ENCODE results near the gene EFNA3. TPM values are rescaled to one million over a fixed set of nuclear protein-coding genes. Genes with fewer than 3 reads are reported as not detected.

The EFNA3 gene
- polyA plus RNA-seq, 1 donor from 2014 or later = 12.2 TPM

- TF ChIP-seq EP300 (conservative IDR thresholded peaks at IDR 0.05; ENCODE audit: poor library complexity, severe bottlenecking) = no peak
- no peak for TF ChIP-seq EZH2 (IDR thresholded peaks at IDR 0.05; ENCODE audit: borderline replicate concordance, insufficient read depth, low read length, poor library complexity, severe bottlenecking)
Observed at GRCh38 chr1:155038602-155039307, 39.9 kb upstream of the EFNA3 start (continued).

- H3K4me3 ChIP-seq (ENCODE audit: low read length) = no peak overlapping the region
- H3K9me2 ChIP-seq (ENCODE audit: insufficient read depth, low read length) = no peaks in the 10 kb centered on the region
- H3K79me2 ChIP-seq (replicated peaks; ENCODE audit: insufficient read depth, low read length) = no peaks in the 10 kb centered on the region
- no peak overlapping the region for H3K27ac ChIP-seq (ENCODE audit: low read length)
- H3F3A ChIP-seq (ENCODE audit: insufficient read depth, low read length, poor library complexity, severe bottlenecking) = no peaks in the 10 kb centered on the region
- no peaks in the 10 kb centered on the region for H3K27me3 ChIP-seq (ENCODE audit: insufficient read depth, low read depth, low read length)
- TF ChIP-seq RAD21 (conservative IDR thresholded peaks at IDR 0.05) (no peak), REST (IDR thresholded peaks at IDR 0.05; ENCODE audit: borderline replicate concordance) (no peak), CTCF (IDR thresholded peaks at IDR 0.05; ENCODE audit: poor library complexity, severe bottlenecking) (no peak), EZH2 (IDR thresholded peaks at IDR 0.05; ENCODE audit: borderline replicate concordance, insufficient read depth, low read length, poor library complexity, severe bottlenecking) (no peak), MXI1 (conservative IDR thresholded peaks at IDR 0.05; ENCODE audit: poor library complexity, severe bottlenecking) (no peak), SMC3 (conservative IDR thresholded peaks at IDR 0.05; ENCODE audit: poor library complexity) (no peak), POLR2AphosphoS5 (IDR thresholded peaks at IDR 0.05) (no peak), TAF1 (IDR thresholded peaks at IDR 0.05; ENCODE audit: low read depth) (no peak), EP300 (conservative IDR thresholded peaks at IDR 0.05; ENCODE audit: poor library complexity, severe bottlenecking) (no peak)
- no peak overlapping the region for H3K9ac ChIP-seq (ENCODE audit: low read length)
- no peak overlapping the region for H2AFZ ChIP-seq (ENCODE audit: low read depth, low read length)
- no peaks in the 10 kb centered on the region for H3K36me3 ChIP-seq (ENCODE audit: insufficient read depth, low read length)
- H3K4me2 ChIP-seq (ENCODE audit: low read length) = no peak overlapping the region
- H3K9me3 ChIP-seq (ENCODE audit: low read length) = no peaks in the 10 kb centered on the region
- no peaks in the 10 kb centered on the region for H4K20me1 ChIP-seq (ENCODE audit: insufficient read depth)
Observed at GRCh38 chr1:155039308-155039669, 39.3 kb upstream of the EFNA3 start.

- Histone ChIP-seq H3K27me3 (ENCODE audit: insufficient read depth, low read depth, low read length) (no peaks in the 10 kb centered on the region), H3K4me2 (ENCODE audit: low read length) (no peak overlapping the region), H3K9ac (ENCODE audit: low read length) (no peak overlapping the region), H4K20me1 (ENCODE audit: insufficient read depth) (no peaks in the 10 kb centered on the region), H3K4me3 (ENCODE audit: low read length) (no peak overlapping the region), H3K27ac (ENCODE audit: low read length) (no peak overlapping the region), H3K79me2 (replicated peaks; ENCODE audit: insufficient read depth, low read length) (no peaks in the 10 kb centered on the region), H3K36me3 (ENCODE audit: insufficient read depth, low read length) (no peaks in the 10 kb centered on the region), H3K9me2 (ENCODE audit: insufficient read depth, low read length) (no peaks in the 10 kb centered on the region), H3F3A (ENCODE audit: insufficient read depth, low read length, poor library complexity, severe bottlenecking) (no peaks in the 10 kb centered on the region), H2AFZ (ENCODE audit: low read depth, low read length) (no peak overlapping the region), H3K9me3 (ENCODE audit: low read length) (no peaks in the 10 kb centered on the region)
- TF ChIP-seq EZH2 (IDR thresholded peaks at IDR 0.05; ENCODE audit: borderline replicate concordance, insufficient read depth, low read length, poor library complexity, severe bottlenecking) (no peak), MXI1 (conservative IDR thresholded peaks at IDR 0.05; ENCODE audit: poor library complexity, severe bottlenecking) (no peak), SMC3 (conservative IDR thresholded peaks at IDR 0.05; ENCODE audit: poor library complexity) (no peak), RAD21 (conservative IDR thresholded peaks at IDR 0.05) (no peak), CTCF (IDR thresholded peaks at IDR 0.05; ENCODE audit: poor library complexity, severe bottlenecking) (no peak), POLR2AphosphoS5 (IDR thresholded peaks at IDR 0.05) (no peak), REST (IDR thresholded peaks at IDR 0.05; ENCODE audit: borderline replicate concordance) (no peak), TAF1 (IDR thresholded peaks at IDR 0.05; ENCODE audit: low read depth) (no peak), EP300 (conservative IDR thresholded peaks at IDR 0.05; ENCODE audit: poor library complexity, severe bottlenecking) (no peak)
Observed at GRCh38 chr1:155040358-155041093, 38.1 kb upstream of the EFNA3 start.

Data from neural cell (in vitro differentiated cells).